ENCODE measurements around the gene CDK9. TPM values are rescaled to one million over a fixed set of nuclear protein-coding genes. Genes with fewer than 3 reads are reported as not detected.

CDK9 gene

Small RNA genes within 50 kb of the gene (microRNA-seq; reads per million reads assigned to microRNA genes)
- not detected for gene MIR2861
- gene MIR3960: not detected

Data from HL-60 (cell line).